Measurements from ENCODE around the gene DPAGT1. TPM values are rescaled to one million over a fixed set of nuclear protein-coding genes. Genes with fewer than 3 reads are reported as not detected.
"Not testable (repeated sequence)": the region's sequence is repeated elsewhere in the genome, so short reads cannot be mapped to it uniquely, and the experiment has no call there.

Gene DPAGT1
- 35.0 and 46.0 TPM in 2 replicates for total RNA-seq (2014; rRNA removed; shearing (Covaris generic))
- 55.0 and 55.4 TPM in 2 replicates for polyA plus RNA-seq (2015; cell fraction: cytosol; rRNA removed)
- polyA plus RNA-seq (2015; cell fraction: nucleus; rRNA removed): 182 and 229 TPM in 2 replicates

GRCh38 chr11:119101759-119102423 is at the start of gene DPAGT1:
TSS of gene DPAGT1 (minus strand) at chr11:119101853. CDS start at chr11:119101655, 198 bp downstream.
- peak; percentile 96 for DNase-seq (ENCODE audit: low read depth)

- DNase-seq (ENCODE audit: low read depth): no peak
Measured at GRCh38 chr11:119149786-119150275, 48.2 kb upstream of the DPAGT1 start.

GRCh38 chr11:119149018-119149785 is 47.5 kb upstream of the DPAGT1 start, which contains the start of gene ABCG4:
TSS of gene ABCG4 (plus strand) at chr11:119149052. CDS start at chr11:119149966, 914 bp downstream.
- DNase-seq (ENCODE audit: low read depth): no peak

- DNase-seq (ENCODE audit: low read depth): no peak
Measured at GRCh38 chr11:119148720-119149017, 47.0 kb upstream of the DPAGT1 start.

- DNase-seq (ENCODE audit: low read depth): no peak
Measured at GRCh38 chr11:119147604-119148333, 46.1 kb upstream of the DPAGT1 start.

- no peak for DNase-seq (ENCODE audit: low read depth)
Measured at GRCh38 chr11:119145551-119145950, 43.9 kb upstream of the DPAGT1 start.

GRCh38 chr11:119144825-119145486 is 43.3 kb upstream of the DPAGT1 start:
- peak; percentile 76 for DNase-seq (ENCODE audit: low read depth)

GRCh38 chr11:119139276-119139675 is 37.6 kb upstream of the DPAGT1 start:
- DNase-seq (ENCODE audit: low read depth): not testable (repeated sequence)

GRCh38 chr11:119134389-119134978 is 32.8 kb upstream of the DPAGT1 start:
- no peak for DNase-seq (ENCODE audit: low read depth)

- peak; percentile 19 for DNase-seq (ENCODE audit: low read depth)
Measured at GRCh38 chr11:119130662-119131061, 29.0 kb upstream of the DPAGT1 start.

GRCh38 chr11:119126675-119127268 is 25.1 kb upstream of the DPAGT1 start:
- DNase-seq (ENCODE audit: low read depth): no peak

- no peak for DNase-seq (ENCODE audit: low read depth)
Measured at GRCh38 chr11:119125821-119126220, 24.2 kb upstream of the DPAGT1 start.

- no peak for DNase-seq (ENCODE audit: low read depth)
Measured at GRCh38 chr11:119121811-119122124, 20.1 kb upstream of the DPAGT1 start.

- DNase-seq (ENCODE audit: low read depth): peak; percentile 99
Measured at GRCh38 chr11:119121008-119121810, 19.6 kb upstream of the DPAGT1 start, which contains the start of gene HINFP. TSS of gene HINFP (plus strand) at chr11:119121580. CDS start at chr11:119126945, 5,365 bp downstream.

GRCh38 chr11:119120639-119121007 is 19.0 kb upstream of the DPAGT1 start:
- DNase-seq (ENCODE audit: low read depth): peak; percentile 39

- no peak for DNase-seq (ENCODE audit: low read depth)
Measured at GRCh38 chr11:119118946-119119345, 17.3 kb upstream of the DPAGT1 start.

- DNase-seq (ENCODE audit: low read depth): no peak
Measured at GRCh38 chr11:119118227-119118626, 16.6 kb upstream of the DPAGT1 start.

- DNase-seq (ENCODE audit: low read depth): no peak
Measured at GRCh38 chr11:119117004-119117706, 15.5 kb upstream of the DPAGT1 start.

GRCh38 chr11:119116601-119117000 is 14.9 kb upstream of the DPAGT1 start:
- DNase-seq (ENCODE audit: low read depth): no peak
